ENCODE results near the gene TSSK3. TPM values are rescaled to one million over a fixed set of nuclear protein-coding genes. Genes with fewer than 3 reads are reported as not detected.

TSSK3 gene
- total and polyA plus RNA-seq, 9 of the 15 experiments (the other 6 are each of a cell fraction or from before 2014, with no cell fraction given), result 0.27 to 2.8 (median 1.9) TPM

DNA sequence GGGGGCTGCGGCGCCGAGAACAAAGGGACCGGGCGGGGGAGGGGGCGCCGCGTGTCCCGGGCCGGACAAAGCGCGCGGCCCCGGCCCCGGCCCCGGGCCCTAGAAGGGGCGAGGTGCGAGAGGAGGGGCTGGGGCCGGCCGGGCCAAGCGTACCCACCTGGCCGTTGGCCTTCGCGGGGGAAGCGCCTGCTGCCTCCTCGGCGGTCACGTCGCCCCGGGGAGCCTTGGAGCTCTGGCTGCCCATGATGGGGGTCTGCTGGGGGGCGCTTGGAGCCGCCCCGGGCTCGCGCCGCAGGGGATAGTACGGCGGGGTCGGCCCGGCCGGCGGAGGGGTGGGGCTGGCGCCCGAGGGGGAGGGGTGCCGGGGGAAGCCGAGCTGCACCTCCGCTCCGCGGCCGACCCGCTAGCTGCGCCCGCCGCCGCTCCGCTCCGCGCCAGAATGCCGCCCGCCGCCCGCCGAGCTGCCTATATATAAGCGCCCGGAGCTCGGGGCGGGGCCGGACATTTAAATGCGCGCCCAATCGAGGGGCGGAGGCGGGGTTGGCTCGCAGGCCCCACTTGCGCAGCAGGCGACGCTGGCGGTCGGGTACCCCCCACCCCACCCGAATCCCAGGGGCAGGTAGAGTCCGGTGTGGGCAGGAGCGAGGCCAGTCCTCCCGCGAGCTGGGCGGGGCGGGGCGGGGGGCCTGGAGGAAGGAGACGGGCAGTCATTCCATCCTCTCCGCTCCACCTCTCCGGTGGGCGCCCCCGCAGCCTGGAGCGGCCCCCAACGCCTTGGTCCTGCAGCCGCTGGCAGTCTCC, 26.3 kb upstream of the TSSK3 start, which contains the start of gene MARCKSL1 (continued):
- TF ChIP-seq, protein P1, sequence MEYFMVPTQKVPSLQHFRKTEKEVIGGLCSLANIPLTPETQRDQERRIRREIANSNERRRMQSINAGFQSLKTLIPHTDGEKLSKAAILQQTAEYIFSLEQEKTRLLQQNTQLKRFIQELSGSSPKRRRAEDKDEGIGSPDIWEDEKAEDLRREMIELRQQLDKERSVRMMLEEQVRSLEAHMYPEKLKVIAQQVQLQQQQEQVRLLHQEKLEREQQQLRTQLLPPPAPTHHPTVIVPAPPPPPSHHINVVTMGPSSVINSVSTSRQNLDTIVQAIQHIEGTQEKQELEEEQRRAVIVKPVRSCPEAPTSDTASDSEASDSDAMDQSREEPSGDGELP (CRISPR knock-in tag; IDR thresholded peaks at IDR 0.05; ENCODE audit: borderline replicate concordance), result peak; percentile 66
- TF ChIP-seq CREB1 (IDR thresholded peaks at IDR 0.05), result 0 out of 2 replicates have a peak, but pooled peaks have one; percentile 21
- TF ChIP-seq CREB1 (CRISPR knock-in tag; IDR thresholded peaks at IDR 0.05), result peak; percentile 37; the same call in 1 of the 2 replicates

- 18% methylated on average over 13 of the region's 15 CpGs for WGBS (ENCODE audit: insufficient coverage, low coverage, missing lambda C conversion rate)
- CTCF ChIA-PET (ENCODE audit: low intra/inter-chr PET ratio), result no interaction called here
- H3K4me1 ChIP-seq (replicated peaks in 1 of 2; ENCODE audit: control insufficient read depth in 2 of 2, insufficient read depth in 2 of 2, low read length in 2 of 2), result peaks cover 25 to 53% of the 10 kb centered on the region in 2 experiments
- TF ChIP-seq, protein P2, sequence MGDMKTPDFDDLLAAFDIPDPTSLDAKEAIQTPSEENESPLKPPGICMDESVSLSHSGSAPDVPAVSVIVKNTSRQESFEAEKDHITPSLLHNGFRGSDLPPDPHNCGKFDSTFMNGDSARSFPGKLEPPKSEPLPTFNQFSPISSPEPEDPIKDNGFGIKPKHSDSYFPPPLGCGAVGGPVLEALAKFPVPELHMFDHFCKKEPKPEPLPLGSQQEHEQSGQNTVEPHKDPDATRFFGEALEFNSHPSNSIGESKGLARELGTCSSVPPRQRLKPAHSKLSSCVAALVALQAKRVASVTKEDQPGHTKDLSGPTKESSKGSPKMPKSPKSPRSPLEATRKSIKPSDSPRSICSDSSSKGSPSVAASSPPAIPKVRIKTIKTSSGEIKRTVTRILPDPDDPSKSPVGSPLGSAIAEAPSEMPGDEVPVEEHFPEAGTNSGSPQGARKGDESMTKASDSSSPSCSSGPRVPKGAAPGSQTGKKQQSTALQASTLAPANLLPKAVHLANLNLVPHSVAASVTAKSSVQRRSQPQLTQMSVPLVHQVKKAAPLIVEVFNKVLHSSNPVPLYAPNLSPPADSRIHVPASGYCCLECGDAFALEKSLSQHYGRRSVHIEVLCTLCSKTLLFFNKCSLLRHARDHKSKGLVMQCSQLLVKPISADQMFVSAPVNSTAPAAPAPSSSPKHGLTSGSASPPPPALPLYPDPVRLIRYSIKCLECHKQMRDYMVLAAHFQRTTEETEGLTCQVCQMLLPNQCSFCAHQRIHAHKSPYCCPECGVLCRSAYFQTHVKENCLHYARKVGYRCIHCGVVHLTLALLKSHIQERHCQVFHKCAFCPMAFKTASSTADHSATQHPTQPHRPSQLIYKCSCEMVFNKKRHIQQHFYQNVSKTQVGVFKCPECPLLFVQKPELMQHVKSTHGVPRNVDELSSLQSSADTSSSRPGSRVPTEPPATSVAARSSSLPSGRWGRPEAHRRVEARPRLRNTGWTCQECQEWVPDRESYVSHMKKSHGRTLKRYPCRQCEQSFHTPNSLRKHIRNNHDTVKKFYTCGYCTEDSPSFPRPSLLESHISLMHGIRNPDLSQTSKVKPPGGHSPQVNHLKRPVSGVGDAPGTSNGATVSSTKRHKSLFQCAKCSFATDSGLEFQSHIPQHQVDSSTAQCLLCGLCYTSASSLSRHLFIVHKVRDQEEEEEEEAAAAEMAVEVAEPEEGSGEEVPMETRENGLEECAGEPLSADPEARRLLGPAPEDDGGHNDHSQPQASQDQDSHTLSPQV (IDR thresholded peaks at IDR 0.05), result no peak
- TF ChIP-seq ZNF121 (CRISPR knock-in tag; conservative IDR thresholded peaks at IDR 0.05) (no peak), ZFX (CRISPR knock-in tag; IDR thresholded peaks at IDR 0.05) (peak; percentile 4; the same call in 1 of the 2 replicates), ESRRA (IDR thresholded peaks at IDR 0.05; ENCODE audit: borderline replicate concordance, low read depth) (0 out of 2 replicates have a peak, but pooled peaks have one; percentile 27), MECOM (CRISPR knock-in tag; IDR thresholded peaks at IDR 0.05) (no peak), MCM2 (IDR thresholded peaks at IDR 0.05; ENCODE audit: low read depth) (no peak), ZNF253 (CRISPR knock-in tag; conservative IDR thresholded peaks at IDR 0.05) (no peak), KAT7 (CRISPR knock-in tag; IDR thresholded peaks at IDR 0.05; ENCODE audit: borderline replicate concordance) (no peak)
- TF ChIP-seq, protein P3, sequence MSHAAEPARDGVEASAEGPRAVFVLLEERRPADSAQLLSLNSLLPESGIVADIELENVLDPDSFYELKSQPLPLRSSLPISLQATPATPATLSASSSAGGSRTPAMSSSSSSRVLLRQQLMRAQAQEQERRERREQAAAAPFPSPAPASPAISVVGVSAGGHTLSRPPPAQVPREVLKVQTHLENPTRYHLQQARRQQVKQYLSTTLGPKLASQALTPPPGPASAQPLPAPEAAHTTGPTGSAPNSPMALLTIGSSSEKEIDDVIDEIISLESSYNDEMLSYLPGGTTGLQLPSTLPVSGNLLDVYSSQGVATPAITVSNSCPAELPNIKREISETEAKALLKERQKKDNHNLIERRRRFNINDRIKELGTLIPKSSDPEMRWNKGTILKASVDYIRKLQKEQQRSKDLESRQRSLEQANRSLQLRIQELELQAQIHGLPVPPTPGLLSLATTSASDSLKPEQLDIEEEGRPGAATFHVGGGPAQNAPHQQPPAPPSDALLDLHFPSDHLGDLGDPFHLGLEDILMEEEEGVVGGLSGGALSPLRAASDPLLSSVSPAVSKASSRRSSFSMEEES (CRISPR knock-in tag; IDR thresholded peaks at IDR 0.05), result no peak
Observed at GRCh38 chr1:32336591-32336932, 25.8 kb upstream of the TSSK3 start.

More at GRCh38 chr1:32336591-32336932, 25.8 kb upstream of the TSSK3 start:
- Histone ChIP-seq H3K4me2 (ENCODE audit: insufficient read depth, low read length) (peak overlapping the region; percentile 53), H3K9me3 (replicated peaks; ENCODE audit: control insufficient read depth, insufficient read depth, low read depth, low read length) (no peaks in the 10 kb centered on the region), H3K9ac (ENCODE audit: insufficient read depth in 1 of 2, low read depth in 2 of 2, low read length in 2 of 2) (peak overlapping the region in 1 of 2 experiments; percentile 97; a peak in 2 of 4 replicates), H2AFZ (ENCODE audit: low read depth, low read length) (peak overlapping the region; percentile 59), H3K27ac (ENCODE audit: extremely low read depth, low read depth, low read length) (no peak overlapping the region), H3K79me2 (ENCODE audit: control insufficient read depth, insufficient read depth, low read length) (peaks cover 27% of the 10 kb centered on the region), H3K36me3 (ENCODE audit: control insufficient read depth, insufficient read depth, low read length) (peaks cover 34% of the 10 kb centered on the region), H3K27me3 (ENCODE audit: control insufficient read depth in 2 of 2, insufficient read depth in 2 of 2, low read length in 2 of 2) (no peaks in the 10 kb centered on the region), H3K4me3 (peak overlapping the region; percentile 89), H4K20me1 (replicated peaks; ENCODE audit: control insufficient read depth, insufficient read depth, low read length) (peaks cover 16% of the 10 kb centered on the region; the same call in 1 of the 2 replicates), H3K9me1 (ENCODE audit: control insufficient read depth, insufficient read depth, low read length) (peaks cover 4% of the 10 kb centered on the region)
- POLR2A ChIA-PET, result interaction anchor here (0.7 to 5.9 kb wide), 28 partner anchors 11 to 576 kb away, joined by 3 to 59 read pairs (median 4); partner anchors contain the start of genes BSDC1, CCDC28B, HDAC1 and IQCC
- ATAC-seq (no peak), FAIRE-seq (peak; percentile 35), DNase-seq (ENCODE audit: extremely low read depth in 1 of 4, low spot score in 3 of 4) (no peak)
- intact Hi-C loops (cut with micrococcal nuclease), result loop anchor here (5.0 kb wide), 1 partner anchor 56 kb away; the partner anchor contains the start of gene BSDC1
- BruUV-seq (replicated peaks), result no TSS peak
- in situ Hi-C loops (cut with MboI), result no loop called here
